NOMO-1 (cell line): ENCODE results near the gene RGS6.

ENCODE experiments used
- DNase-seq, 2 experiments: peaks; one replicate each; lab custom pipeline; 2025; ENCODE audit not compliant: unreplicated experiment in 2 of 2; lab: John Stamatoyannopoulos, UW

RGS6 gene

DNA sequence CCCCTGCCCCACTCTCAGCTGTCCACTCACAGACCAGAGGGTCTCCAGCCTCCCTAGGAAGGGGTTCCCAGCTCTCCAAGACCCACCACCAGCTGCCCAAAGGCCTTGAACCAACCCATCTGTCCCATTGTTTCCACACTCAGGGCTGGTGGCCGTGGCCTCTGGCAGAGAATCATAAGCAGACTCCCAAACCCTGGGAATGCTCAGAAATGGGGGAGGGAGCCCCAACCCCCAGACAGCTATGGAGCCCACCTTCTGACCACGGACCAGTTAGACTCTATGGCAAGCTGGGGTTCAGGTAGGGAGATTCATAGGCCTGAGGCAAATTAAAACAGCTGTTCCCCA is 681.7 kb downstream of the RGS6 start:
- no peak for DNase-seq

DNA sequence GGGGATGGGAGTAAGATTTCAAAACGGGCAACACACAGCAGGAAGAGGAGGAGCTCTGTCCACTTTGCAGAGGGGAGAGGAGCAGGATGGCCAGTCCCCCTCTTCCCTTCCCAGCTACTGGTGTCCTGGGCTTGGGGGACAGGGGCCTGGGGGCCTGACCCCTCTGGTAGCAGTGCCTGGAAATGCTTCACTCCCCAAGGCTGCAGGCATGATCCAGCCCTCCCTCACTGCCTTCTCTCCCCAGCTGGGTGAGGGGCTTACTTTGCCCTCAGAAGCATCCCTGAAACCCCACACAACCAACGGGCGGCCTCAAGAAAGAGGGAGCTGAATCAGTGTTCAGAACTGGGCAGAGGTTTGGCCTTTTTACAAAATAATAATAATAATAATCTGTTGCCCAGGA is 682.1 kb downstream of the RGS6 start:
- no peak for DNase-seq

DNA sequence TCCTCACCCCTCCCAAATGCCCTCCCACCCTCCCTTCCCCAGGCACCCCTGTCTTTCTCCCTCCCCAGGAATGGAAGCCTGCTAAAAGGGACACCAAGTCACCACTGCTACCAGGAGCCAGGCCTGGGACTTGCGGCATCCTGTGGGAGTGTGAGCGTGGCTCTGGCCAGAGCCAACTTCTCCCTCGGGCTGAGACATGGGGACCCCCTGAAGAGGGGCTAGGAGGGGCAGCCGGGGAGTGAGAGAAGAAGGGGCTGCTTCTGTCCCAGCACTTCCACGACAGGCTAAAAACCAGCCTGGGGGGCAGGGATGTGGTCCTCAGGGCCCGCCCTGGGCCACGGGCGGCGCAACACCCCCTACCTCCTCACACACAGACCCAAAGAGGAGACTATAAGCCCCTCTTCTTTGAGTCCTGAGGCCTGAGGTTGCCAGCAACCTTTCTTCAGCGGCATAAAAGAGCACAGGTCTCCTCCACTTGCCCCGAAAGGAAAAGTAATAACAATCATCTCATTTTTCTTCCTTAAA is 682.7 kb downstream of the RGS6 start:
- DNase-seq, result no peak

DNA sequence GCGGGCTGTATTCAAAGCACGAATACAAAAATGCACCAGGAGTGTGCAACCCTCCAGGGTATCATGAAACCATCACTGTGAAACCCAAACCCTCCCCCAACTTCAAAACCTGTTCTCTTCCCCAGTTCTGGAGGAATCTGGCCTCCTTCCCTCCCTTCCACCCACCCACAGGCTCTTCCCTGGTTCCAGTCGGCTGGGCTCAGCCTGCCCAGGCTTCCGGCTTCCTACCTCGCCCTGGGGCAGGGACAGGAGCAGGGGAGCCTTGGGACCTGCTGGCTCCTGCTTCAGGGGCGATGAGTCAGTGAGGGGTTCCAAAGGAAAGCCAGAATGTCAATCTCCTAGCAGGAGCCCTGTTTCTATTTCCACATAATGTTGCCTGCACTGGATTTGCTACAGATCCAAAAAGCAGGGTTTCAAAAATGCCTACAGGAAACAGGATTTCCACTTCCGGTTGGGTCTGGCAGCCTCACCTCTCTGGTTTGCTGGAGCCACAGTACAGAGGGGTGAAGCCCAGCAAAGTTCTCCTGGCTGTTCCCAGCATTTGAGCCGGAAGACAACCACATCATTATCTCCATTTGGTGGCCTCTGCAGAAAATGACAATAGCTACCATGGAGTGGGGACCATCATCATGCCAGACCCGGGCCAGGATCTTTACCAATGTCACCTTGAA is 683.4 kb downstream of the RGS6 start:
- DNase-seq, result no peak
